Stimulated activated naive CD8-positive, alpha-beta T cell treated with anti-CD3 and anti-CD28 coated beads, Interleukin-15, amount 100 ng/mL, for 72 hours (primary cell): ENCODE results near the gene VPS13D.
A peak's percentile ranks its signal among the peaks of the same experiment; 100 is the strongest.
"Not testable (repeated sequence)": the region's sequence is repeated elsewhere in the genome, so short reads cannot be mapped to it uniquely, and the experiment has no call there.

Experiments
- ATAC-seq: fragments of 150-1000 bp; cut with Tn5 transposase; 2 replicates; pipeline ENCODE4 v1.10.0; 2021; ENCODE audit warnings: mild to moderate bottlenecking, moderate library complexity
- DNase-seq, 2 donors: peaks; one replicate each; pipeline ENCODE4 v3.0.0; 2021 to 2022
- H3K27ac Mint-ChIP-seq, 2 donors: one replicate each; pipeline ENCODE4 v1.8.0; 2022; ENCODE audit warnings: mild to moderate bottlenecking in 2 of 2, mixed read lengths in 2 of 2, moderate library complexity in 2 of 2
- H3K27me3 Mint-ChIP-seq: one replicate; pipeline ENCODE4 v1.8.0; 2022; ENCODE audit warnings: mixed read lengths
- H3K4me1 Mint-ChIP-seq: one replicate; pipeline ENCODE4 v1.8.0; 2022; ENCODE audit warnings: mild to moderate bottlenecking, mixed read lengths
- H3K4me3 Mint-ChIP-seq, 2 donors: one replicate each; pipeline ENCODE4 v1.8.0; 2022; ENCODE audit warnings: mild to moderate bottlenecking in 2 of 2, mixed read lengths in 2 of 2, moderate library complexity in 1 of 2
- H3K9me3 Mint-ChIP-seq, 2 donors: one replicate each; pipeline ENCODE4 v1.8.0; 2022; ENCODE audit warnings: mixed read lengths in 2 of 2

Gene VPS13D

DNA sequence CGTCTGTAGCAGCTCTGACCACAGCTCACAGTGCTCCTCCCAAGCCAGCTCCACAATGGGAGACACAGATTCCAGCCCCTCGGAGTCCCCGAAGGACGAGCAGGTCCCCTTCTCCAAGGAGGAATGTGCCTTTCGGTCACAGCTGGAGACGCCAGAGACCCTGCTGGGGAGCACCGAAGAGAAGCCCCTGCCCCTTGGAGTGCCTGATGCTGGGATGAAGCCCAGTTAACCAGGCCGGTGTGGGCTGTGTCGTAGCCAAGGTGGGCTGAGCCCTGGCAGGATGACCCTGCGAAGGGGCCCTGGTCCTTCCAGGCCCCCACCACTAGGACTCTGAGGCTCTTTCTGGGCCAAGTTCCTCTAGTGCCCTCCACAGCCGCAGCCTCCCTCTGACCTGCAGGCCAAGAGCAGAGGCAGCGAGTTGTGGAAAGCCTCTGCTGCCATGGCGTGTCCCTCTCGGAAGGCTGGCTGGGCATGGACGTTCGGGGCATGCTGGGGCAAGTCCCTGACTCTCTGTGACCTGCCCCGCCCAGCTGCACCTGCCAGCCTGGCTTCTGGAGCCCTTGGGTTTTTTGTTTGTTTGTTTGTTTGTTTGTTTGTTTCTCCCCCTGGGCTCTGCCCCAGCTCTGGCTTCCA, 22.9 kb upstream of the VPS13D start:
- Mint-ChIP-seq H3K9me3 (no peaks in the 10 kb centered on the region), H3K27ac (peak overlapping the region in 1 of 2 donors; percentile 21), H3K4me1 (peaks cover 90% of the 10 kb centered on the region), H3K4me3 (peak overlapping the region in 1 of 2 donors; percentile 24), H3K27me3 (no peaks in the 10 kb centered on the region)
- ATAC-seq (no peak), DNase-seq (no peak)

GRCh38 chr1:12208271-12208670, 21.6 kb upstream of the VPS13D start:
- DNase-seq (no peak), ATAC-seq (no peak)
- Mint-ChIP-seq H3K9me3 (no peaks in the 10 kb centered on the region), H3K4me1 (peaks cover 76% of the 10 kb centered on the region), H3K4me3 (peak overlapping the region in 1 of 2 donors; percentile 55), H3K27me3 (no peaks in the 10 kb centered on the region), H3K27ac (peak overlapping the region in 1 of 2 donors; percentile 69)

DNA sequence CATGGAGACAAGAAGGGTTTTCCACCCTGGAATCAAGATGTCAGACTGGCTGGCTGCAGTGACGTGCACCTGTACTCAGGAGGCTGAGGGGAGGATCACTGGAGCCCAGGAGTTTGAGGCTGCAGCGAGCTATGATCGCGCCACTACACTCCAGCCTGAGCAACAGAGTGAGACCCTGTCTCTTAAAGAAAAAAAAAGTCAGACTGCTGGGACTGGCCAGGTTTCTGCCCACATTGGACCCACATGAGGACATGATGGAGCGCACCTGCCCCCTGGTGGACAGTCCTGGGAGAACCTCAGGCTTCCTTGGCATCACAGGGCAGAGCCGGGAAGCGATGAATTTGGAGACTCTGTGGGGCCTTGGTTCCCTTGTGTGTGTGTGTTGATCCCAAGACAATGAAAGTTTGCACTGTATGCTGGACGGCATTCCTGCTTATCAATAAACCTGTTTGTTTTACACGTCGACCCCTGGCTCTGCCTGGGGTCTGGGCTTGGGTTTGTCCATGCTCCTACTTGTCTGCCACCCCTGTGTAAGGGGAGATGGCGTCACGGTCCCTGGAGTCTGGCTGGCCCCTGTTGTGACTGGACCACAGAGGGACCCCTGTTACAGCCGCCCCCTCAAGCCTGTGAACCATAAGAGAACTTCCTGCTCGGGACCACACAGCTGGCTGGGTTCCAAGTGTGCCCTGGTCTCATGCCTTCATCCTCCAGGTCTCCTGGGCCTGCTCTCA, 20.9 kb upstream of the VPS13D start:
- Mint-ChIP-seq H3K27ac (peak overlapping the region in 1 of 2 donors; percentile 69), H3K9me3 (no peaks in the 10 kb centered on the region), H3K4me1 (peaks cover 70% of the 10 kb centered on the region), H3K27me3 (no peaks in the 10 kb centered on the region), H3K4me3 (peak overlapping the region; percentile 33 to 55)
- DNase-seq (peak; percentile 84), ATAC-seq (peak; percentile 72)

DNA sequence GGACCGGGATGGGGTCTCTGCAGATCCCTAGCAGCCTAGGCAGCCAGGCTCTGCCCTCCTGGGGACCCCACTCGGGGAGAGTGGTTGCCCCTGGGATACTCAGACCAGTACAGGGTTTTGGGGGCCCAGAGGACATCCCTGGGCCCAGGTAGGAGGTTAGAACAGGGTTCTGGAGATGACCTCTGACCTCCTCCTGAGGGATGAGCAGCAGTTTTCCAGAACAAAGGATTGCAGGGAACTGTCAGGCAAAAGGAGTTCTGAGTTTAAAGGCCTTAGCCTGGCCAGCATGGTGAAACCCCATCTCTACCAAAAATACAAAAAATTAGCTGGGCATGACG, 20.4 kb upstream of the VPS13D start:
- ATAC-seq (no peak), DNase-seq (no peak)
- H3K27me3 Mint-ChIP-seq = no peaks in the 10 kb centered on the region
- H3K4me3 Mint-ChIP-seq = peak overlapping the region in 1 of 2 donors; percentile 55
- H3K4me1 Mint-ChIP-seq = peaks cover 64% of the 10 kb centered on the region
- no peaks in the 10 kb centered on the region for H3K9me3 Mint-ChIP-seq
- H3K27ac Mint-ChIP-seq = peak overlapping the region in 1 of 2 donors; percentile 69

DNA sequence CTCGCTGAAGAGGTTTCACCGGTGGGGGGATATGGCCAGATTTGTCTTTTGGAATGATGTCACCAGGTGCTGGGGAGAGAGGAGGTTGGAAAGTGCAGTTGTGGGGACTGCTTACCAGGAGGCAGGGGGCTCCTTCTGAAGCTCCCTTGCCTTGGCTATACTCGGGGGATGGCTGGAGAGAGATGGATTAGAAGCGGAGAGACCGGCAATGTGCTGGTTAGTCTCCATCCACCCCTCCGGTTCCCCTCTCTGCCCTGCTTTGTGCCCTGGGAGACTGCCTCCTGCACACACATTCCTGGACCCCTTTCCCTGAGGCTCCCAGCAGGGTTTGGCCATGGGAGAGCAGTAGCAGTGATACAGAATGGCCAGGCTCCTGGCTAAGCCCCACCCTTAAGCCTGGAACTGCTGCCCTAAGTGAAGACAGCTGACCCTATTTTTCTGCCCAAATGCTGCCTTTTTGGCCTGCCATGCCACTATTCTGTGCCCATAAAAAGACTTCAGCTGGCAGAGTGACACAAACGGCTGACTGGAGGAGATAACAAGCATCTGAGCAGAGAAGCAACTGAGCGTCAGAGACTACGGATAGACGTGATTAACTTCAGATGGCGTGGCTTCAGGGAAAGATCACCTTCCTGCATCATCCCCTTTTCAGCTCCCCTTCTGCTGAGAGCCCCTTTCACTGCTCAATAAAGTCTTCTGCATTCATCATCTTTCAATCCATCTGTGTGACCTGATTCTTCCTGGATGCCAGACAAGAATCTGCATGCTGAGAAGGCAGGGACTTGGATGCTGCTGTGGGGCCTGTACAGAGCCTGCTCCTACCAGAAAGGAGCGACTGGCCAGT, 14.5 kb upstream of the VPS13D start:
- peaks cover 18% of the 10 kb centered on the region for H3K27me3 Mint-ChIP-seq
- H3K4me3 Mint-ChIP-seq = no peak overlapping the region
- peaks cover 7% of the 10 kb centered on the region for H3K4me1 Mint-ChIP-seq
- DNase-seq (no peak), ATAC-seq (no peak)
- H3K9me3 Mint-ChIP-seq = no peaks in the 10 kb centered on the region
- H3K27ac Mint-ChIP-seq = peak overlapping the region; percentile 20 to 41

DNA sequence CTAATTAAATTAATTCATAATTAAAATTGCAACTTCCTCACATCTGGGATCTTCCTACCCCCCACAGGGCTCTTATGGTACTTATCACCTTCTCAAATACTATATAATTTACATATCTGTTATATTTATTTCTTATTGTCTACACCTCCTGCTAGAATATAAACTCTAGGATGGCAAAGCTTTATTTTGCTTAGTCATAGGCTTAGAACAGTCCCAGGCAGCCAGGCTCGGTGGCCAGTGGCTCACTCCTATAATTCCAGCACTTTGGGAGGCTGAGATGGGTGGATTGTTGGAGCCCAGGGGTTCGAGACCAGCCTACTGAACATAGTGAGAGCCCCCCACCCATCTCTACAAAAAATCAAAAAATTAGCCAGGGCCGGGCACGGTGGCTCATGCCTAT, 10.0 kb upstream of the VPS13D start:
- H3K27me3 Mint-ChIP-seq = peaks cover 16% of the 10 kb centered on the region
- no peak for DNase-seq
- no peaks in the 10 kb centered on the region for H3K4me1 Mint-ChIP-seq
- no peak overlapping the region for H3K4me3 Mint-ChIP-seq
- no peak for ATAC-seq
- H3K9me3 Mint-ChIP-seq = peaks cover 6 to 17% of the 10 kb centered on the region in 2 donors
- no peak overlapping the region for H3K27ac Mint-ChIP-seq

- peaks cover 6% of the 10 kb centered on the region for H3K27me3 Mint-ChIP-seq
- peaks cover 6 to 18% of the 10 kb centered on the region in 2 donors for H3K9me3 Mint-ChIP-seq
- H3K4me1 Mint-ChIP-seq = no peaks in the 10 kb centered on the region
- no peak for DNase-seq
- no peak overlapping the region for H3K27ac Mint-ChIP-seq
- ATAC-seq = no peak
- H3K4me3 Mint-ChIP-seq = no peak overlapping the region
Measured at GRCh38 chr1:12220890-12221289, 8.9 kb upstream of the VPS13D start.

DNA sequence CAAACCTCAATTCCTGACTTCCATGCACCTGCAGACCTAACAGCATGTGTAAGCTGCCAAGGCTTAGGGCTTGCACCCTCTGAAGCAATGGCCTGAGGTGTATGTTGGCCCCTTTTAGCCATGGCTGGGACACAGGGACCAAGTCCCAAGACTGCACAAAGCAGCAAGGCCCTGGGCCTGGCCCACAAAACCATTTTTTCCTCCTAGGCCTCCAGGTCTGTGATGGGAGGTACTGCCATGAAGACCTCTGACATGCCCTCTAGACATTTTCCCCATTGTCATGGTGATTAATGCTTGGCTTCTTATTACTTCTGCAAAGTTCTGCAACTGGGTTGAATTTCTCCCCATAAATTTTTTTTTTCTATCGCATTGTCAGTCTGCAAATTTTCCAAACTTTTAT, 7.1 kb upstream of the VPS13D start:
- H3K4me3 Mint-ChIP-seq, H3K27me3 Mint-ChIP-seq, ATAC-seq, H3K4me1 Mint-ChIP-seq, DNase-seq, H3K27ac Mint-ChIP-seq: not testable (repeated sequence)
- peaks cover 6 to 18% of the 10 kb centered on the region in 2 donors for H3K9me3 Mint-ChIP-seq

DNA sequence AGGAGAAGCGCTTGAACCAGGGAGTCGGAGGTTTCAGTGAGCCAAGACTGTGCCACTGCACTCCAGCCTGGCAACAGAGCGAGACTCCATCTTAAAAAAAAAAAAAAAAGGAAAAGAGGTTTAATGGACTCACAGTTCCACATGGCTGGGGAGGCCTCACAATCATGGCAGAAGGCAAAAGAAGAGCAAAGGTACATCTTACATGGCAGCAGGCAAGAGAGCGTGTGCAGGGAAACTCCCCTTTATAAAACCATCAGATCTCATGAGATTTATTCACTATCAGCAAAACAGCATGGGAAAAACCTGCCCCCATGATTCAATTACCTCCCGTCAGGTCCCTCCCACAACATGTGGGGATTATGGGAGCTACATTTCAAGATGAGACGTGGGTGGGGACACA, 5.7 kb upstream of the VPS13D start:
- H3K4me1 Mint-ChIP-seq, DNase-seq, ATAC-seq, H3K27ac Mint-ChIP-seq, H3K27me3 Mint-ChIP-seq, H3K4me3 Mint-ChIP-seq: not testable (repeated sequence)
- H3K9me3 Mint-ChIP-seq = peaks cover 6 to 18% of the 10 kb centered on the region in 2 donors

GRCh38 chr1:12228979-12229378, 851 bp upstream of the VPS13D start:
- Mint-ChIP-seq H3K4me3 (peak overlapping the region in 1 of 2 donors; percentile 69), H3K4me1 (peaks cover 22% of the 10 kb centered on the region), H3K27ac (no peak overlapping the region), H3K27me3 (no peaks in the 10 kb centered on the region), H3K9me3 (peaks cover 0 to 9% of the 10 kb centered on the region in 2 donors)
- ATAC-seq (no peak), DNase-seq (no peak)

DNA sequence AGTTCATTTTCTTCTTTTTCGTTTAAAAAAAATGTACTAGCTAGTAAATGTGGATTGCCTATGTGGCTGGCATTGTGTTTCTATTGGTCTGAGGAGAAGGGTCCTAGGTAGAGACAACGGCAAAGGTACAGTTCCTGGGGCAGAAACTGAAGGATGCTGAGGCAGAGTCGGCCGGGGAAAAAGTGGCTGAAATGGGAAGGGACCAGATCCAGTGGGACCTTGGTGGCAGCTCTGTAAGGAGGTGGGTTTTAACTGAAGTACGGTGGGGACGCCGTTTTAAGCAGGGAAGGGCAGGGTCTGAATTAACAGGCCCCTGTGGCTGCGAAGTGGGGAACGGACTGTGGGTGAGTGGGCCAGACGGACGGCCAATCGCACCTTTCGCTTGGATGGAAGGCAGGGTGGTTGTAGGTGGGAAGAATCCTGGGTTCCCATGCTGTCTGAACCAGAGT, 420 bp upstream of the VPS13D start:
- Mint-ChIP-seq H3K4me1 (peaks cover 22% of the 10 kb centered on the region), H3K9me3 (peaks cover 0 to 5% of the 10 kb centered on the region in 2 donors), H3K4me3 (peak overlapping the region; percentile 69), H3K27me3 (no peaks in the 10 kb centered on the region), H3K27ac (peak overlapping the region in 1 of 2 donors; percentile 61)
- DNase-seq (no peak), ATAC-seq (peak; percentile 38)

DNA sequence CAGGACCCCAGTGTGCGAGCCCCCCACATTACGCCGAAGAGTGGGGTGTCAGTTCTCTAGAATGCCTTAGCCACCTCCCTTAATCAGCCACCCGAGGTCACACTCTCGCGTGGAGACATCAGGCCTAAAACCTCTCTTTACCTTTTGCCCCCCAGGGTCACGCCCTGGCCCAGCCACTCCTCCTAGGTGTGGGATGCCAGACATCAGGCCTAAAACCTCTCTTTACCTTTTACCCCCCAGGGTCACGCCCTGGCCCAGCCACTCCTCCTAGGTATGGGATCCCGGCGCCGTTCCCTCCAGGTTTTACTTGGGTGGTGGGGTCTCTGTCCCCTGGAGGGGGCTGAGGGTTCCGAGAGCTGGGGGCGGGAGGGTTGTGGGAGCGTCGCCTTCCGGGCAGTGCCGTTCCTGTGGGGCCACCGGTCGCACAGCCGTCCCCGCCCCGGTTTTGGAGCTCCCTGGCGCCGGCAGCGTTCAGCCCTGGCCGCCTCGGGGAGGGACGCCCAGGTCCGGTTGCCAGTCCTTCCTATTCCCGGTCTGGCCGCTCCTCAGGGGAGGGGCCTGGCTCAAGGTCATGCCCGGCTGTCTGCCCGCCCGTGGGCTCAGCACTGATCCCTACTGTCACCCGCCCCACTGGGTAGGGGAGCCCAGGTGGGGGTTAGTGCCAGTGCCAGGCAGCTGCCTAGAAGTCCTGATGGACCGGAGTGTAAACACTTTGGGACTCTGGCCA, 882 bp downstream of the VPS13D start:
- Mint-ChIP-seq H3K4me3 (peak overlapping the region; percentile 82 to 91), H3K4me1 (peaks cover 24% of the 10 kb centered on the region), H3K27ac (peak overlapping the region; percentile 20 to 85), H3K27me3 (no peaks in the 10 kb centered on the region), H3K9me3 (no peaks in the 10 kb centered on the region)
- ATAC-seq (peak; percentile 23), DNase-seq (no peak)

DNA sequence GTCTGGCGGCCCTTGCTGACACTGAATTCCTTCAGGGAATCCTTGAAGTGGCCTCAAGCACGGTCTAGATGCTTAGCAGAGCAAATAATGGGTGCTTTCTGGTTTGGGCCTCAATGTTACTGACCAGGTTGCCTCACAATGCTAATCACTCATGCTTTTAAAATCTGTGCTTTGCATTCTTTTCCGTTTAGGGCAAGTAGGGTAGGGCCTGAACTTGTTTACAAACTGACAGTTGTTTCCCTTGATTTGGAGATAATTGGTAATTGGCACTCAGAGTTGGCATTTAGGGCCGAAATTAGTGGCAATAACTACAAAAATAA, 1.4 kb downstream of the VPS13D start:
- Mint-ChIP-seq H3K4me1 (peaks cover 29% of the 10 kb centered on the region), H3K4me3 (peak overlapping the region; percentile 82 to 91), H3K27me3 (no peaks in the 10 kb centered on the region), H3K9me3 (no peaks in the 10 kb centered on the region), H3K27ac (peak overlapping the region in 1 of 2 donors; percentile 85)
- no peak for ATAC-seq
- DNase-seq = no peak

DNA sequence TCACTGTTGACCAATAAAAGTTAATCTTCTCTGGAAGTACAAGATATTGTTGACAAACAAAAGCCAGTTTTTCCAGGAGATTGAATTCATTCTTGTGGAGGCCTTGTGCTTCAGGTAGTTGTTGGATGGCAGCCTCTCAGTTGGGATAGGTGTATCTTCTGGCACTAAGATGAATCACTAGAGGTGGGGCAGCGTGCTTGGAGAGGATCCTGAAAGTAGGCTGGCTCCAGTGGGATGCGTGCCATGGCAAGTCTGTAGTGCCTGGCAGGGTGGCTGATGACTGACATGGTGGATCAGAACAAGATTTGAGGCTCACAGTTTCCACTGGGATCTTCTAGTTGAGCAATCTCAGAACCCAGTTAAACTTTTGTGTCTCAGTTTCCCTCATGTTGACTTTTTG, 2.4 kb downstream of the VPS13D start:
- H3K27ac Mint-ChIP-seq = no peak overlapping the region

GRCh38 chr1:12244078-12244477, 14.2 kb downstream of the VPS13D start:
- ATAC-seq = no peak
- Mint-ChIP-seq H3K4me1 (peaks cover 7% of the 10 kb centered on the region), H3K4me3 (no peak overlapping the region), H3K27ac (no peak overlapping the region), H3K27me3 (no peaks in the 10 kb centered on the region), H3K9me3 (no peaks in the 10 kb centered on the region)
- no peak for DNase-seq

More for the DNA sequence above, 2.4 kb downstream of the VPS13D start:
- Mint-ChIP-seq H3K4me3 (no peak overlapping the region), H3K9me3 (no peaks in the 10 kb centered on the region), H3K27me3 (no peaks in the 10 kb centered on the region), H3K4me1 (peaks cover 29% of the 10 kb centered on the region)
- DNase-seq (no peak), ATAC-seq (no peak)
